Measurements from ENCODE around the gene EGLN1. TPM values are rescaled to one million over a fixed set of nuclear protein-coding genes. Genes with fewer than 3 reads are reported as not detected.
A peak's percentile ranks its signal among the peaks of the same experiment; 100 is the strongest.
"Not testable (repeated sequence)": the region's sequence is repeated elsewhere in the genome, so short reads cannot be mapped to it uniquely, and the experiment has no call there.

The EGLN1 gene
- total RNA-seq, 1 donor = 53.5 TPM

DNA sequence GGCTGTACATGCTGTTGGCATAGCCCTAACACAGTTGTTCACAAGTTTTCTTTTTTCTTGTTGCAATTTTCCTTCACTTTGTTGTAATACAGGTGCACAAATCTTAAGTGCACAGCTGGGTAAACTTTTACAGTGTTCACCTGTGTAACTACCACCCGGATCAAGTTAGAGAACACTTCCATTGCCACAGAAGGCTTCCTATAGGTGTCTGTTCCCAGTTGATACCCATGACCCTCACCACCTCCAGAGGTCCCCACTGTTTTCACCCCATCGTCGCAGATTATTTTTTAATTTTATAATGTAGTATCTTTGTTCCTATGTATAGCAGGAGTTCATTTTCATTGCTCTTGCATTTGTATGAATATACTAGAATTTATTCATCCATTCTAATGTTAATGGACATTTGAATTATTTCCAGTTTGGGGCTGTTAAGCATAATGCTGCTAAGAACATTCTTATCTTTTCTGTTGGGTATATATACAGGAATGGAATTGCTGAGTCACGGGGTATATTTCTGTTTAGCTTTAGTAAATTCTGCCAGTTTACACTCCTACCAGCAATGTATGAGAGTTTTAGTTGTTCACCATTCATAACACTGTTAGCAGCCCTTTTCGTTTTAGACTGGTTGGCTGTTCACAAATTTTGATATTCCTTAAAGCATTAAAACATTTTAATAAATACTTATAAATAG is 67.6 kb downstream of the EGLN1 start:
- TF ChIP-seq, protein P1, sequence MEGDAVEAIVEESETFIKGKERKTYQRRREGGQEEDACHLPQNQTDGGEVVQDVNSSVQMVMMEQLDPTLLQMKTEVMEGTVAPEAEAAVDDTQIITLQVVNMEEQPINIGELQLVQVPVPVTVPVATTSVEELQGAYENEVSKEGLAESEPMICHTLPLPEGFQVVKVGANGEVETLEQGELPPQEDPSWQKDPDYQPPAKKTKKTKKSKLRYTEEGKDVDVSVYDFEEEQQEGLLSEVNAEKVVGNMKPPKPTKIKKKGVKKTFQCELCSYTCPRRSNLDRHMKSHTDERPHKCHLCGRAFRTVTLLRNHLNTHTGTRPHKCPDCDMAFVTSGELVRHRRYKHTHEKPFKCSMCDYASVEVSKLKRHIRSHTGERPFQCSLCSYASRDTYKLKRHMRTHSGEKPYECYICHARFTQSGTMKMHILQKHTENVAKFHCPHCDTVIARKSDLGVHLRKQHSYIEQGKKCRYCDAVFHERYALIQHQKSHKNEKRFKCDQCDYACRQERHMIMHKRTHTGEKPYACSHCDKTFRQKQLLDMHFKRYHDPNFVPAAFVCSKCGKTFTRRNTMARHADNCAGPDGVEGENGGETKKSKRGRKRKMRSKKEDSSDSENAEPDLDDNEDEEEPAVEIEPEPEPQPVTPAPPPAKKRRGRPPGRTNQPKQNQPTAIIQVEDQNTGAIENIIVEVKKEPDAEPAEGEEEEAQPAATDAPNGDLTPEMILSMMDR (IDR thresholded peaks at IDR 0.05; ENCODE audit: insufficient read depth, low read depth, low read length) = no peak
- no peak overlapping the region for H3K4me3 ChIP-seq (ENCODE audit: low read depth, low read length)
- DNase-seq (ENCODE audit: low read depth) = peak; percentile 62

DNA sequence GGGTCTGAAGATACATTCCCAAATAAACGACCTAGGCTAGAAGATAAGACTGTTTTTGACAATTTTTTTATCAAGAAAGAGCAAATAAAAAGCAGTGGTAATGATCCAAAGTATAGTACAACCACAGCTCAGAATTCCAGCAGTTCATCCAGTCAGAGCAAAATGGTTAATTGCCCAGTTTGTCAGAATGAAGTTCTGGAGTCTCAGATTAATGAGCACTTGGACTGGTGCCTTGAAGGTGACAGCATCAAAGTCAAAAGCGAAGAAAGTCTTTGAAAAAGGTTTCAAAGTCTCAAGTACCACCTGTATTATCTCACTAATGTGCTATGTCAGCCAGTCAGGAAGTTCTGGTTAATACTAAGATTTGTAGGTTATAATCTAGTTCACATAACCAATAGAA is 69.0 kb downstream of the EGLN1 start:
- no peak overlapping the region for H3K4me3 ChIP-seq (ENCODE audit: low read depth, low read length)
- TF ChIP-seq, protein P1 (IDR thresholded peaks at IDR 0.05; ENCODE audit: insufficient read depth, low read depth, low read length) = no peak
- DNase-seq (ENCODE audit: low read depth) = no peak

DNA sequence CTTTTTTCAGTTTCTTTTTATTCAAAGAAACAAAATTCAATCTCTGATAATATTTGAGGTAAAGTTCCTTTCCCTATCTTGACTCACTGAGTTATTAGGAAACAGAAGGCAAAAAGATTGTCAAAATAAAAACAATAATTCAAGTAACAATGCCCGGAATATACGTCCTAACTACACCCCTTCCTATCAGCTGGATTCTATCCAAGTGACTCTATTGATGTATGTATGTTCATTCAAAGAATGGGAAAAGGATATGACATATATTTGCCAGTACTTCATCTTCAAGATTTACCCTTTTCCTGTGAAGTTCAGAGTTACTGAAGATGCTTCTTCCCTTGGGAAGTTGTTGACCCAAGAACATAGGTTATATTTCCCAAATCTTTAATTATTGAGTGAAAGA is 70.3 kb downstream of the EGLN1 start:
- H3K4me3 ChIP-seq (ENCODE audit: low read depth, low read length) = no peak overlapping the region
- TF ChIP-seq, protein P1 (IDR thresholded peaks at IDR 0.05; ENCODE audit: insufficient read depth, low read depth, low read length) = no peak
- DNase-seq (ENCODE audit: low read depth) = no peak

DNA sequence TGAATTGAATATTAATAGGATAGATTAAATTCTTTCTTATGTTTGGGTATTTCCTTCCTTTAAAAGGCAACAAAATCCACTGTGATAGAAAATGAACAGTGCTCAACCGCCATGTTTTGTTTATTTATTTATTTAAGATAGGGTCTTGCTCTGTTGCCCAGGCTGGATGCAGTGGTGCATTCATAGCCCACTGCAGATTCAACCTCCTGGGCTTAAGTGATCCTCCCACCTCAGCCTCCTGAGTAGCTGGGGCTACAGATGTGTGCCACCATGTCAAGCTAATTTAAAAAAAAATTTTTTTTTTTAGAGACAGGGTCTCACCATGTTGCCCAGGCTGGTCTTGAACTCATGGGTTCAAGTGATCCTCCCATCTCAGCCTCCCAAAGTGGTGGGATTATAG is 73.2 kb downstream of the EGLN1 start:
- not testable (repeated sequence) for H3K4me3 ChIP-seq (ENCODE audit: low read depth, low read length); DNase-seq (ENCODE audit: low read depth)

GRCh38 chr1:231348442-231348841 is 73.6 kb downstream of the EGLN1 start:
- TF ChIP-seq, protein P1 (IDR thresholded peaks at IDR 0.05; ENCODE audit: insufficient read depth, low read depth, low read length) = no peak
- DNase-seq (ENCODE audit: low read depth) = no peak

DNA sequence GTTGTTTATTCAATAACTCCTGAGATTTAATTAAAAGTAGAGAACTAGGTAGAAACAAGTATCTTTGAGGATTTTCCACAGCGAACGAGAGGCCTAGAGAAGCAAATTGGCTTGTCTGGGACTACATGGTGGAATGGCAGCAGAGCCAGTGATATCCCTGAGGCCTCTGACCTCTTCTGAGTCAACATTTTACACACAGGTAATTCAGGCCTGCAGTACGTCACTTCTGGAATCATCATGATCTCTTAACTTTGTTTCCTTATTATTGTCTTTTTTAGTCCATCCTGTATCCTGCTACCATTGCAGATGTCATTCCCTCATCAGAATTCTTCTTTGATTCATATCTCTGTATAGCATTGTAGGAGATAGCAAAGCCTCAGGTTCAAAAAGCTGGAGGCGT is 74.1 kb downstream of the EGLN1 start:
- H3K4me3 ChIP-seq (ENCODE audit: low read depth, low read length) = no peak overlapping the region
- TF ChIP-seq, protein P1 (IDR thresholded peaks at IDR 0.05; ENCODE audit: insufficient read depth, low read depth, low read length) = no peak
- no peak for DNase-seq (ENCODE audit: low read depth)

More at GRCh38 chr1:231348442-231348841, 73.6 kb downstream of the EGLN1 start:
- no peak overlapping the region for H3K4me3 ChIP-seq (ENCODE audit: low read depth, low read length)

GRCh38 chr1:231340328-231341013 is 81.6 kb downstream of the EGLN1 start:
- TF ChIP-seq, protein P1 (IDR thresholded peaks at IDR 0.05; ENCODE audit: insufficient read depth, low read depth, low read length) = no peak
- peak; percentile 73 for DNase-seq (ENCODE audit: low read depth)
- no peak overlapping the region for H3K4me3 ChIP-seq (ENCODE audit: low read depth, low read length)

Data from fibroblast of villous mesenchyme (primary cell).